Measurements from ENCODE around the gene ANKH. TPM values are rescaled to one million over a fixed set of nuclear protein-coding genes. Genes with fewer than 3 reads are reported as not detected.

The ANKH gene
- total and polyA plus RNA-seq, 10 of the 15 experiments (the other 5 are each of a cell fraction or from before 2014, with no cell fraction given): 2.1 to 43.9 (median 14.4) TPM

- ATAC-seq: no peak
- ChIA-PET POLR2A (no interaction called here), CTCF (no interaction called here), RAD21 (ENCODE audit: unreplicated experiment) (no interaction called here), SMC1A (ENCODE audit: uncharacterized antibody, unreplicated experiment) (no interaction called here)
- no peak for FAIRE-seq
- WGBS (ENCODE audit: insufficient coverage, insufficient replicate concordance, low lambda C conversion rate, missing lambda C conversion rate): 37% methylated on average over 9 of the region's 9 CpGs
- Histone ChIP-seq H3K79me2 (ENCODE audit: control insufficient read depth, insufficient read depth, low read length) (no peaks in the 10 kb centered on the region), H3K27ac (ENCODE audit: control insufficient read depth, insufficient read depth) (no peak overlapping the region), H3K9ac (ENCODE audit: control insufficient read depth, insufficient read depth, low read length) (no peak overlapping the region), H3K4me2 (ENCODE audit: control insufficient read depth, insufficient read depth) (no peak overlapping the region), H2AFZ (ENCODE audit: control insufficient read depth, low read depth, low read length) (no peak overlapping the region), H3K4me1 (ENCODE audit: control insufficient read depth, insufficient read depth, low read length) (no peaks in the 10 kb centered on the region), H3K36me3 (ENCODE audit: control insufficient read depth in 2 of 2, insufficient read depth in 2 of 2, low read length in 1 of 2) (no peaks in the 10 kb centered on the region), H3K9me3 (replicated peaks; ENCODE audit: control insufficient read depth, insufficient read depth, low read length) (no peaks in the 10 kb centered on the region), H3K4me3 (no peak overlapping the region), H3K27me3 (replicated peaks in 1 of 2; ENCODE audit: control insufficient read depth in 2 of 2, insufficient read depth in 2 of 2, low read length in 1 of 2) (no peaks in the 10 kb centered on the region; a peak in 1 of 4 replicates), H4K20me1 (ENCODE audit: control insufficient read depth, insufficient read depth) (no peaks in the 10 kb centered on the region)
- TF ChIP-seq CEBPB (IDR thresholded peaks at IDR 0.05; ENCODE audit: borderline replicate concordance in 1 of 2, low read depth in 2 of 2, low read length in 2 of 2) (no peak), WRNIP1 (IDR thresholded peaks at IDR 0.05; ENCODE audit: borderline replicate concordance, low read depth, low read length) (no peak), JUND (IDR thresholded peaks at IDR 0.05; ENCODE audit: low read depth, low read length) (no peak), ELK1 (IDR thresholded peaks at IDR 0.05; ENCODE audit: low read depth, low read length) (no peak), PBX3 (IDR thresholded peaks at IDR 0.05; ENCODE audit: insufficient replicate concordance, low read depth, low read length) (no peak), ETV6 (conservative IDR thresholded peaks at IDR 0.05 in 1 of 2, IDR thresholded peaks at IDR 0.05 in 1 of 2; ENCODE audit: borderline replicate concordance in 1 of 2, low read depth in 1 of 2) (no peak)
- intact Hi-C loops (cut with micrococcal nuclease; ENCODE audit: unreplicated experiment) (no loop called here), in situ Hi-C loops (cut with MboI) (no loop called here)
- no TSS peak for BruUV-seq (replicated peaks)
- DNase-seq (ENCODE audit: low read depth, low spot score): no peak
Measured at GRCh38 chr5:14881826-14882225, 10.2 kb upstream of the ANKH start.

Measured in GM12878 (cell line).